HepG2 (cell line): ENCODE results near the gene WDR27. TPM values are rescaled to one million over a fixed set of nuclear protein-coding genes. Genes with fewer than 3 reads are reported as not detected.

Source experiments
- ATAC-seq: fragments of 200-7000 bp; cut with Tn5 transposase; 3 replicates; pipeline ENCODE4 v1.9.1; 2020; ENCODE audit warnings: mild to moderate bottlenecking, moderate library complexity
- BruUV-seq: library from RNA; stranded (reverse); fragments of 400-500 nt; replicated peaks from 2 replicates; lab custom pipeline; 2021; lab: Mats Ljungman, UMichigan
- CTCF ChIA-PET: fragments of 300-600 bp; formaldehyde crosslinking; extraction: SDS; loops from one replicate; lab custom pipeline; 2021; ENCODE audit warnings: low total read pairs, inconsistent platforms, low intra/inter-chr PET ratio; lab: Yijun Ruan, JAX
- POLR2A ChIA-PET: fragments of 350-600 bp; sonication (Branson Sonifier 250); formaldehyde crosslinking; loops from one replicate; lab custom pipeline; 2020; ENCODE audit warnings: antibody characterized with exemption, inconsistent platforms; lab: Yijun Ruan, JAX
- DNase-seq: peaks from one replicate; pipeline ENCODE4 v3.0.0-alpha.2; 2015; ENCODE audit warnings: low spot score
- FAIRE-seq: peaks from 3 replicates; lab custom pipeline; 2011; peaks lifted over from hg19 to GRCh38; lab: Jason Lieb, UNC
- H2AFZ ChIP-seq: one replicate; pipeline ENCODE4 v1.6.1; 2011; ENCODE audit warnings: low read length, inconsistent platforms
- H3K27ac ChIP-seq: fragments of 300-600 bp; 3 replicates; pipeline ENCODE4 v1.8.0; 2011; ENCODE audit warnings: mixed run types, mild to moderate bottlenecking, mixed read lengths, low read length, inconsistent platforms; ENCODE audit not compliant: insufficient read depth; ENCODE audit errors: extremely low read length
- H3K27me3 ChIP-seq, 2 experiments: fragments of 200-600 bp in 1 of 2; 2 replicates in 1 of 2; 3 replicates in 1 of 2; pipeline versions ENCODE4 v1.6.0 to v1.8.0; 2011; ENCODE audit warnings: low read length in 2 of 2, mild to moderate bottlenecking in 2 of 2, moderate library complexity in 2 of 2, inconsistent platforms in 1 of 2; ENCODE audit not compliant: insufficient read depth in 2 of 2, control insufficient read depth in 1 of 2
- H3K36me3 ChIP-seq, 2 experiments: fragments of 200-600 bp in 1 of 2; replicated peaks in 1 of 2; 2 replicates in 1 of 2; 3 replicates in 1 of 2; pipeline versions ENCODE4 v1.5.1 to v1.8.0; 2011; ENCODE audit warnings: low read length in 2 of 2, inconsistent platforms in 1 of 2; ENCODE audit not compliant: insufficient read depth in 2 of 2, control insufficient read depth in 1 of 2
- H3K4me1 ChIP-seq: 2 replicates; pipeline ENCODE4 v1.5.1; 2012; ENCODE audit warnings: low read length, inconsistent platforms; ENCODE audit not compliant: insufficient read depth
- H3K4me2 ChIP-seq: 2 replicates; pipeline ENCODE4 v1.6.0; 2011; ENCODE audit warnings: low read depth, low read length, inconsistent platforms
- H3K4me3 ChIP-seq, 3 experiments: fragments of 200-600 bp in 1 of 3; sonication (generic), shearing (Covaris generic) in 1 of 3; replicated peaks in 1 of 3; 2 replicates each; pipeline ENCODE4 v1.5.1; 2011 to 2016; ENCODE audit warnings: low read length in 3 of 3, inconsistent platforms in 2 of 3, low read depth in 2 of 3, mild to moderate bottlenecking in 2 of 3, control low read depth in 1 of 3, mixed read lengths in 1 of 3; ENCODE audit not compliant: insufficient read depth in 1 of 3
- H3K79me2 ChIP-seq: one replicate; pipeline ENCODE4 v1.6.1; 2011; ENCODE audit warnings: low read length, inconsistent platforms; ENCODE audit not compliant: insufficient read depth
- H3K9ac ChIP-seq: 2 replicates; pipeline ENCODE4 v1.6.0; 2011; ENCODE audit warnings: mild to moderate bottlenecking, low read depth, low read length, inconsistent platforms; ENCODE audit not compliant: insufficient read depth
- H3K9me3 ChIP-seq: 2 replicates; pipeline ENCODE4 v1.5.1; 2012; ENCODE audit warnings: mild to moderate bottlenecking, low read length
- H4K20me1 ChIP-seq: 2 replicates; pipeline ENCODE4 v1.6.0; 2011; ENCODE audit warnings: inconsistent platforms, mild to moderate bottlenecking, low read length, moderate library complexity; ENCODE audit not compliant: insufficient read depth
- HDAC1 ChIP-seq: sonication (generic); formaldehyde crosslinking; IDR thresholded peaks from 2 replicates; pipeline ENCODE4 v1.5.1; 2020; ENCODE audit warnings: mild to moderate bottlenecking, missing genetic modification reagents
- MAFF ChIP-seq: IDR thresholded peaks from 2 replicates; pipeline ENCODE4 v1.6.1; 2011; ENCODE audit warnings: low read depth, low read length, improper control_type of control experiment
- MAFK ChIP-seq, 2 experiments: IDR thresholded peaks in 1 of 2; conservative IDR thresholded peaks in 1 of 2; 2 replicates each; pipeline ENCODE4 v1.6.1; 2011; ENCODE audit warnings: improper control_type of control experiment in 2 of 2, low read length in 2 of 2
- MBD4 ChIP-seq: IDR thresholded peaks from 2 replicates; pipeline ENCODE4 v1.6.1; 2012; ENCODE audit warnings: low read length, inconsistent platforms, borderline replicate concordance
- MBNL3 ChIP-seq: fragments of 250-450 bp; sonication (Bioruptor Pico); conservative IDR thresholded peaks from 2 replicates; pipeline ENCODE4 v1.8.0; 2022; ENCODE audit warnings: mild to moderate bottlenecking, inconsistent platforms
- NFATC3 ChIP-seq: sonication (generic); formaldehyde crosslinking; IDR thresholded peaks from 2 replicates; pipeline ENCODE4 v1.5.1; 2020; ENCODE audit warnings: mild to moderate bottlenecking, missing genetic modification reagents
- NKX3-1 ChIP-seq: sonication (generic); formaldehyde crosslinking; IDR thresholded peaks from 2 replicates; pipeline ENCODE4 v1.5.0; 2020; ENCODE audit warnings: missing genetic modification reagents
- POGZ ChIP-seq: sonication (generic); formaldehyde crosslinking; IDR thresholded peaks from 2 replicates; pipeline ENCODE4 v1.4.0; 2020; ENCODE audit warnings: mild to moderate bottlenecking, missing genetic modification reagents
- ZBTB3 ChIP-seq: sonication (generic); formaldehyde crosslinking; IDR thresholded peaks from 2 replicates; pipeline ENCODE4 v1.4.0; 2020; ENCODE audit warnings: low read depth, mild to moderate bottlenecking, moderate library complexity, missing genetic modification reagents, borderline replicate concordance
- ZBTB38 ChIP-seq: sonication (generic); formaldehyde crosslinking; IDR thresholded peaks from 2 replicates; pipeline ENCODE4 v1.5.1; 2020; ENCODE audit warnings: mild to moderate bottlenecking, missing genetic modification reagents
- ZBTB8A ChIP-seq: sonication (generic); formaldehyde crosslinking; IDR thresholded peaks from 2 replicates; pipeline ENCODE4 v1.4.0; 2020; ENCODE audit warnings: mild to moderate bottlenecking, low read depth, missing genetic modification reagents, borderline replicate concordance
- ZFP90 ChIP-seq: sonication (generic); formaldehyde crosslinking; IDR thresholded peaks from 2 replicates; pipeline ENCODE4 v1.8.0; 2022; ENCODE audit warnings: missing genetic modification reagents, mild to moderate bottlenecking, inconsistent platforms, borderline replicate concordance
- ZMYM2 ChIP-seq: sonication (generic); formaldehyde crosslinking; IDR thresholded peaks from 2 replicates; pipeline ENCODE4 v1.8.0; 2022; ENCODE audit warnings: mild to moderate bottlenecking, missing genetic modification reagents
- ZNF232 ChIP-seq: sonication (generic); formaldehyde crosslinking; IDR thresholded peaks from 2 replicates; pipeline ENCODE4 v1.4.0; 2020; ENCODE audit warnings: missing genetic modification reagents, borderline replicate concordance
- ZNF350 ChIP-seq: sonication (generic); formaldehyde crosslinking; IDR thresholded peaks from 2 replicates; pipeline ENCODE4 v1.4.0; 2020; ENCODE audit warnings: mild to moderate bottlenecking, low read depth, missing genetic modification reagents, borderline replicate concordance
- WGBS: methylation state at CpG from one replicate; pipeline ENCODE4 v1.1.6; 2017; ENCODE audit warnings: low lambda C conversion rate; 5-methylcytosine and 5-hydroxymethylcytosine counted together
- in situ Hi-C: cut with HindIII; loops from 2 replicates; pipeline ENCODE4 v1.10.0; 2017; ENCODE audit warnings: low pct_unique_long_range_greater_than_20kb; ENCODE audit not compliant: extremely low pct_ligation_motif_present
- intact Hi-C: fragments of 100-400 bp; cut with micrococcal nuclease; formaldehyde crosslinking; loops from one replicate; pipeline ENCODE4 v1.10.0; 2022; ENCODE audit not compliant: unreplicated experiment
- polyA plus RNA-seq, 8 experiments: library from polyadenylated mRNA; depleted of rRNA in 3 of 8; stranded (reverse) in 7 of 8; unstranded in 1 of 8; fragments of >200 nt; fragmentation: Illumina TruSeq in 4 of 8; extraction: Trizol in 4 of 8; gene quantifications; 2 replicates each; pipeline versions ENCODE4 v1.2.1 to v1.2.3, GENCODE V29; 2011 to 2016; ENCODE audit warnings: low read depth in 4 of 8, missing spikeins in 1 of 8, mixed read lengths in 1 of 8; ENCODE audit not compliant: insufficient read depth in 1 of 8
- total RNA-seq, 5 experiments: library from RNA; depleted of rRNA; stranded (reverse); fragments of >200 nt; fragmentation: Illumina TruSeq; extraction: Trizol; gene quantifications; 2 replicates each; pipeline ENCODE4 v1.2.3, GENCODE V29; 2016; ENCODE audit warnings: low read depth in 1 of 5

The WDR27 gene
- total and polyA plus RNA-seq, 2 of the 13 experiments (the other 11 are each of a cell fraction or from before 2014, with no cell fraction given), result 34.1 to 80.3 TPM

DNA sequence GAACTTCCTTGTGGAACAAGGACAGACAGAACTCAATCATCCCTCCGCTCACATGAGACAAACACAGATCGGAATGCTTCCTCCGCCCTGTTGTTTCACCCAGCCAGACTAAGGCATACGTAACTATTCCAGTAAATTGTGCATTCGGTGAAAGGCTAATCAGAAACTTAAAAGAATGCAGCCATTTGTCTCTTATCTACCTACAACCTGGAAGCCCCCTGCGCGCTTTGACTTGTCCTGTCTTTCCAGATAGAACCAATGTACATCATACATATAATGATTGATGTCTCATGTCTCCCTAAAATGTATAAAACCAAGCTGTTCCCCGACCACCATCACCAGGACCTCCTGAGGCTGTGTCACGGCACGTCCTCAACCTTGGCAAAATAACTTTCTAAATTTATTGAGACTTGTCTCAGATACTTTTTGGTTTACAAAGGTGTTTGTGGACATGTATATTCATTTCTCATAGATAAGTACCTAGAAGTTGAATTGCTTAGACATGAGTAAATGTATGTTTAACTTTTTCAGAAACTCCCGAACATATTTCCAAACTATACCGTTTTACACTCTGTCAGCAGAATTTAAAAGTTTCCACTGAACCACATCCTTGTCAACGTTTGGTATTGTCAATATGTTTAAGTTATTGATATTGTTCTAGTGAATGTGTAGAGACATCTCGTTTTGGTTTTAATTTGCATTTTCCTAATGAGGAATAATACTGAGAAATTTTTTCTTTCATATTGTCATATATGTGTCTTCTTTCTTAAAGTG lies 250.6 kb downstream of the WDR27 start:
- H2AFZ ChIP-seq, result no peak overlapping the region
- no peaks in the 10 kb centered on the region; a peak in 1 of 5 replicates for H3K27me3 ChIP-seq
- H3K27ac ChIP-seq, result no peak overlapping the region
- CTCF ChIA-PET, result no interaction called here
- H3K79me2 ChIP-seq, result no peaks in the 10 kb centered on the region
- TF ChIP-seq HDAC1 (CRISPR knock-in tag) (no peak), POGZ (no peak), ZBTB3 (no peak), MAFF (peak; percentile 86), ZFP90 (CRISPR knock-in tag) (no peak), ZBTB8A (CRISPR knock-in tag) (no peak), MBD4 (no peak), ZNF232 (CRISPR knock-in tag) (no peak), MAFK (conservative IDR thresholded peaks at IDR 0.05 in 1 of 2, IDR thresholded peaks at IDR 0.05 in 1 of 2; ENCODE audit: low read length in 2 of 2) (peak; percentile 88 to 89), NFATC3 (CRISPR knock-in tag) (no peak), MBNL3 (CRISPR knock-in tag) (no peak), ZNF350 (CRISPR knock-in tag) (no peak), ZMYM2 (CRISPR knock-in tag) (no peak), ZBTB38 (CRISPR knock-in tag) (no peak), NKX3-1 (CRISPR knock-in tag) (no peak)
- WGBS, result 69% methylated on average over 14 of the region's 14 CpGs
- POLR2A ChIA-PET, result no interaction called here
- H3K36me3 ChIP-seq, result no peaks in the 10 kb centered on the region; a peak in 1 of 5 replicates
- no TSS peak for BruUV-seq
- H3K9ac ChIP-seq, result no peak overlapping the region
- FAIRE-seq, result no peak
- intact Hi-C loops, result no loop called here
- no peak for DNase-seq
- in situ Hi-C loops, result no loop called here
- ATAC-seq, result no peak
- no peak overlapping the region for H3K4me3 ChIP-seq
- no peaks in the 10 kb centered on the region for H4K20me1 ChIP-seq
- no peaks in the 10 kb centered on the region for H3K9me3 ChIP-seq
- no peaks in the 10 kb centered on the region for H3K4me1 ChIP-seq
- H3K4me2 ChIP-seq, result no peak overlapping the region
